HG02798 (cell line): ENCODE data around the gene LAMC1.

Source experiments
- ATAC-seq: cut with Tn5 transposase; IDR thresholded peaks from one replicate; pipeline ENCODE4 v1.9.1; 2021; ENCODE audit warnings: mild to moderate bottlenecking; ENCODE audit not compliant: unreplicated experiment, poor library complexity

The LAMC1 gene

DNA sequence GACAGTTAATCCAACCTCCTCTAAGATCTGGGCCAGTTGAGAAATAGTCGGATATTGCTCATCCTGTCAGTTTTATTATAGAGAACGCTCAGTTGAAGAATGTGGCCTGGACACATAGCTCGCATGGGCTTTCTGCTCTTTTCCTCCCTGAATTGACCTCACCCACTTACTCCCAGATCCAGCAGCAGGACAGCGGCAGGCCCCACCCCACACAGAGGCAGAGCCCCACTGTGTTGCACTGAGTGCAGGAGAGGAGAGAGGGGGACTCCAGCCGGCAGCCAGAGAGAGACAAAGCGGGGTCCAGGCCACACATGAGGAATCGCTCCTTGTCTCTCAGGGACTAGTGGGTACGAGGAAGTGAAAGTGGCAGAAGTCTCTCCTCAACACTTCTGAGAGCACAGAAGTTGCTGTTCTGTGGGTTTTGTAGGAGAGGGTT lies 78.6 kb downstream of the LAMC1 start:
- ATAC-seq: no peak

DNA sequence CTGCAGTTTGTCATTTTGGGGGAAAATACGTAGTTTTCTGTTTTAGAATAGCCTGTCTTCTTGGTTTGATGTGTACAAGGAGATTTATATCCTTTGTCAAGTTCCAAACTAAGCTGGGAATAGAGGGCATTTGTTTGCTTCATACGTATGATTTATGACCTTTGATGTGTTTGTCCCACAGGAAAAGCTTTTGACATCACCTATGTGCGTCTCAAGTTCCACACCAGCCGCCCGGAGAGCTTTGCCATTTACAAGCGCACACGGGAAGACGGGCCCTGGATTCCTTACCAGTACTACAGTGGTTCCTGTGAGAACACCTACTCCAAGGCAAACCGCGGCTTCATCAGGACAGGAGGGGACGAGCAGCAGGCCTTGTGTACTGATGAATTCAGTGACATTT lies 79.9 kb downstream of the LAMC1 start:
- no peak for ATAC-seq

DNA sequence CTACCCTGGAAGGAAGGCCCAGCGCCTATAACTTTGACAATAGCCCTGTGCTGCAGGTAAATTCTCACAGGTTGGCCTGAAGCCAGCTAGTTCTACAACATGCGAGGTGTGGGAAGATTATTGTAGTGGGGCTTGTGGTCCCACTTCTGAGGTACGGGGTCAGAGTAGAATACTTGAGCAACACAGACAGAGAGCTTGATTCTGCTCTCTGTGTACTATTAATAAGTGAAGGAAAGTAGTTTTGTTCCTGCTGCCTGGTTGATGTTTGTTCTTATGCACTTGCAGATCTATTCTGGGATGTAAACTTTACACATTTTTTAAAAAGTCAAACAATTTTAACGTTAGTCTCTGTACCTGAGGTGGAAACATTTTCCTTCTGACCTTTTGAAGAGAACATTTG lies 80.4 kb downstream of the LAMC1 start:
- ATAC-seq: no peak

DNA sequence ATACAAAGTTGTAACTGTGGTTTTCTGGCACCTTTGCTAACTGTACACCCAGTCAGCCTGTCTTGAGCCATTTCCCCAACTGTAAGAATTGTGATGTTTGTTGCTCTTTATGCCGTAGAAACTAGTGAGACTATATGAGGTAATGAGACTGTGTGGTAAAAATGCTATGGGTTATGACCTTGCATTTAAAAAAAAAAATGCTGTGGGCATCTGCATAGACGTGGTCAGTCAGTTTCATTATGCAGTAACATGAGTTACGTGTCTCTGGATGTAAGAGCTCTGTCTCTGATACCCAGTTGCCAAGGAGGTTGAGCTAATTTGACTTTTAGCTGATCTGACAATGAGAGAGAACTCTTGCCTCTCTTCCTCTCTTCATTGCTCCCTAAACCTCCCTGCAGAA lies 82.2 kb downstream of the LAMC1 start:
- no peak for ATAC-seq

DNA sequence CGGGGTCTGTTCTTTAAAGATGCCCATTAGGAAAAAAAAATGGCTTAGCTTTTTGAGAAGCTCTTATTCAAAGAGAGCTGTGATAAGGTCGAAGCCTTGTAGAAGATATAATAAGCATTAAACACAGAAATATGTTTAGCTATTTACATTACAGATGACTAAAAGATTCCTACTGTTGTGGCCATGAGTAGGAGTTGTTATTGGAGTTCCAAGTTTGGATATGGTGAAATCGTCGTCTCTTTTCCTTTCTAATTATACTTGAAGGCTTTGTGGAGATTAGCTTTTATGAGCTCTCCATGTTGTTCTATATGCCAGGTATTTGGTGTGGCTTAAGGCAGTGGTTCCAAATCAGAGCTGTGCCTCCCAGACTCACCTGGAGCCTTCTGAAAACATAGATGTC lies 82.9 kb downstream of the LAMC1 start:
- ATAC-seq: no peak

DNA sequence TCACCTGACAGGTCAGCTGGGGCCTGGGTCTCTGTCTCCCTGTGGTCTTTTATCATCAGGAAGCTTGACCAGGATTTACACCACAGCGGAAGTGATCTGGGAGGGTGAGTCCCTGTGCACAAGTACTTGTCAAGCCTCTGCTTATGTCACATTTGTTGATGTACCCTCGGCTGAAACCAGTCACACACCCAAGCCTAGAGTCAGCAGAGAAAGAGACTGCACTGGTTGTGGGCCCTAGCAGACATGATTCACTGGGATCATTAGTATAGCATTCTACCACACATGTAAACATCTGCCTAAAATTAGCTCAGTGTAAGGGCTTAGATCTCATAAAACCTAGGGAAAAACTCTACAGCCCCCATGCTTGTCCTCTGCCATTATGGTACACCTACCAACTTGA lies 83.5 kb downstream of the LAMC1 start:
- no peak for ATAC-seq

DNA sequence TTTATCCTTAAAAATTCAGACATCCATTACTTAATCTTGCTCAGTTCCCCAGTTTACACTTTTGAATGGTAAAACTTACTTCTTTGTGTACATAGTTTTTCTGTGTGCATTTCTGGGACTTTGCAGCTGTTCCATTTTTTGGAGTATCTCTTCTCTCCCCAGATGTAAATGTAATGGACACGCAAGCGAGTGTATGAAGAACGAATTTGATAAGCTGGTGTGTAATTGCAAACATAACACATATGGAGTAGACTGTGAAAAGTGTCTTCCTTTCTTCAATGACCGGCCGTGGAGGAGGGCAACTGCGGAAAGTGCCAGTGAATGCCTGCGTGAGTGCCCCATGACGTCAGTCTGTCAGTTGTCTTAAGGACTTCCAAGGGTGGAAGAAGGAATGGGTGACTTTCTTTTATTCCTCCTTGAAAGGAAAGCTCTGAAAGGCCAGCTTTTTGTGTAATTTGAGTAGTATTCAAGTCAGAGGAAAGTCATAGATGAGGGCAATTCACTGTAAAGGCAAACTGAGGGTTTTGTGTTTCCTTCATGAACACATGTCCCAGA lies 87.2 kb downstream of the LAMC1 start:
- no peak for ATAC-seq

DNA sequence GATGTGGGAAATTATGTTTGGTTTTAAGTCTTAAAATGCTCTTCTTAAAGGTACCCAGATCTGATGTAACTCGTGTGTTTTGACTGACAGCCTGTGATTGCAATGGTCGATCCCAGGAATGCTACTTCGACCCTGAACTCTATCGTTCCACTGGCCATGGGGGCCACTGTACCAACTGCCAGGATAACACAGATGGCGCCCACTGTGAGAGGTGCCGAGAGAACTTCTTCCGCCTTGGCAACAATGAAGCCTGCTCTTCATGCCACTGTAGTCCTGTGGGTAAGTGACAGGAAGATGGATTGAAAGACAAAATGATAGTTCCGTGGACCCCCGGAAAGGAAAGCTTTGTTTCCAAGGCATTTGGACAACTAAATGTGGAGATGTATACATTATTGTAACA lies 91.2 kb downstream of the LAMC1 start:
- no peak for ATAC-seq

DNA sequence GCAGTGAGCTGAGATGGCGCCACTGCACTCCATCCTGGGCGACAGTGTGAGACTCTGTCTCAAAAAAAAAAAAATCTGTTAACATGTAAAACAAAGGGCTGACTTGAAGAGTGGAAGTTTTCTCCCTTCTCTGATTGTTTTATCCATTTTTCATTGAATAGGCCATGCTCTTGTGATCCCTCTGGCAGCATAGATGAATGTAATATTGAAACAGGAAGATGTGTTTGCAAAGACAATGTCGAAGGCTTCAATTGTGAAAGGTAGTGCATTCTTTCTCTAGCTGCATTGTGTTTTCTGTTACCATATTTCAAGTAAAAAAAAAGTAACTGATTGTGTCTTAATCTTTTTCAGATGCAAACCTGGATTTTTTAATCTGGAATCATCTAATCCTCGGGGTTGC lies 93.2 kb downstream of the LAMC1 start:
- no peak for ATAC-seq

DNA sequence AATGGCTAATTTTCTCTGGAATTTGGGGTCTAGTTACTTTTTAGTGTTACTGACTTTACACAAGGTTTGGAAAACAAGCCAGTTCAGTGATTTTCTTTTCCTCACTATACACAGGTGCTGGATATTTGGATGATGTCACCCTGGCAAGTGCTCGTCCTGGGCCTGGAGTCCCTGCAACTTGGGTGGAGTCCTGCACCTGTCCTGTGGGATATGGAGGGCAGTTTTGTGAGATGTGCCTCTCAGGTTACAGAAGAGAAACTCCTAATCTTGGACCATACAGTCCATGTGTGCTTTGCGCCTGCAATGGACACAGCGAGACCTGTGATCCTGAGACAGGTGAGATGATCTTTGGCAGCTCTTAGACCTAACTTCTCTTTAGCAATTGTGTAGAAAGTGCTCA lies 98.4 kb downstream of the LAMC1 start:
- ATAC-seq: no peak

DNA sequence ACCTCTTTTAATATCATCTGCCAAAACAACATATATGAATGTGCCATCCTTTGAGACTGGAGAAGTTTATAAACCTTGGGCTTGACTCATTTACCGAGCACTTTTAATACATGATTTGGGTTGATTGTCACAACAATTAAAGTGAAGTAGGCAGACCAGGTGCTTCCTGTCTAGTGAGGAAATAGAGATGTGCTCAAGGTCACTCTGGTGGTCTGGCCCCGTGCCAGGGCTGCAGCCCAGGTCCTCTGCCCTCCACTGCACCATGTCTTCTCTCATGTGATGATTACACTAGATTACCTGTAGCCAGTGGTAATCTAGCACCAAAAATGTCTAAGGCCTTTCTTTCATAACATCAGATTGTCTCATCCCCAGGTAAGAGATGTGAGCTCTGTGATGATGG lies 101.0 kb downstream of the LAMC1 start:
- ATAC-seq: no peak

DNA sequence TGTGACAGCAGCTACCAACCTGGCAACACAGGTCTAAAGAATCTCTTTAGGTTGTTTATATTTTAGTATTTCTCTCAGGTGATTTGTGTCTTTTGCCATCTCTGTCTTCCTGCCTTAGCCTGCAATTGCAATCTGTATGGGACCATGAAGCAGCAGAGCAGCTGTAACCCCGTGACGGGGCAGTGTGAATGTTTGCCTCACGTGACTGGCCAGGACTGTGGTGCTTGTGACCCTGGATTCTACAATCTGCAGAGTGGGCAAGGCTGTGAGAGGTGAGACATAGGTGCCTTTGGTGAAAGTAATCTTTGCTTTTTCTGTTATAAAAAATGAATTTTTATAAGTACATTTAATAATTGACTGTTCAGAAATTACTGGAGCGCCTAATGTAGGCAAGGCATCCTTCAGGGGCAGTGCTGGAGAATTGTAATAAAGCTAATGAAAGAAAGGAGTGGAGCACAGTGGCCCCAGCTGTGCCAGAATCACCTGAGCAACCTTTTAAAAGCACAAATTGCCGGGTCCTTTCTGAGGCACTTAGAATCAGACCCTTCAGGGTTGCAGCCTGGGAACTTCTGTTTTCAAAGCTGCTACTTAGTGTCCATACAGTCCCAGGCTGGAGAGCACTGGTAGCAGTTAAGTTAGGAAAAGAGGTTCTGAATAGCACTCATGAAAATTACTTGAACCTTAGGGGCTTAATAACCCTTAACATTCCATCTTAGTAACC lies 102.2 kb downstream of the LAMC1 start:
- no peak for ATAC-seq

DNA sequence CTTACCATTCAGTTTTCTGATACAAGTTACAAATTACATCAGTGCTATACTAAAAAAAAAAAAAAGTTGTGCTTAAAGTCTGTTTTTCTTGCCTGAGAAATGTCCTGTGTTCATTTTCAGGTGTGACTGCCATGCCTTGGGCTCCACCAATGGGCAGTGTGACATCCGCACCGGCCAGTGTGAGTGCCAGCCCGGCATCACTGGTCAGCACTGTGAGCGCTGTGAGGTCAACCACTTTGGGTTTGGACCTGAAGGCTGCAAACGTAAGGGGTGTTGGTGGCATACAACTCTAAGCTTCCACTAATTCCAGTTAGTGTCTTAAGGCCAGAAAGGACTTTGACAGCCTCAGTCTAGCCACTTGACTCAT lies 102.8 kb downstream of the LAMC1 start:
- no peak for ATAC-seq

DNA sequence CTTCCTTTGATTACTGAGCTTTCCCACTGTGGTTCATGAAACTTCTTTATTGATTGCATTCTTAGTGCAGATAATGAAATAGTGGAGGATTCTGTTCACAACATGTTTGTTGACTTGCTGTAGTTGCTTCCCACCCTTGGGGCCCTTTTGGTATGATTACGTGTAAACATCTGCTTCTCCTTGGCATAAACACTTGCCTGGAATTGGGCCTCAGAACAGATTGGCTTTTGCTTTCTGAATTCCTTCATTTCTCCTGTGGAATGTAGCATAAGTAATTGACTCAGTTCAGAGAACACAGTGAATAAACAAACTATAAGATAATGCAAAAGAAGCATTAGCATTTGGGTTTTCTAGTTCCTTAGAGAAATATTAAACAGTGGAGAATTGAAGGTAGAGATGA lies 103.3 kb downstream of the LAMC1 start:
- no peak for ATAC-seq

DNA sequence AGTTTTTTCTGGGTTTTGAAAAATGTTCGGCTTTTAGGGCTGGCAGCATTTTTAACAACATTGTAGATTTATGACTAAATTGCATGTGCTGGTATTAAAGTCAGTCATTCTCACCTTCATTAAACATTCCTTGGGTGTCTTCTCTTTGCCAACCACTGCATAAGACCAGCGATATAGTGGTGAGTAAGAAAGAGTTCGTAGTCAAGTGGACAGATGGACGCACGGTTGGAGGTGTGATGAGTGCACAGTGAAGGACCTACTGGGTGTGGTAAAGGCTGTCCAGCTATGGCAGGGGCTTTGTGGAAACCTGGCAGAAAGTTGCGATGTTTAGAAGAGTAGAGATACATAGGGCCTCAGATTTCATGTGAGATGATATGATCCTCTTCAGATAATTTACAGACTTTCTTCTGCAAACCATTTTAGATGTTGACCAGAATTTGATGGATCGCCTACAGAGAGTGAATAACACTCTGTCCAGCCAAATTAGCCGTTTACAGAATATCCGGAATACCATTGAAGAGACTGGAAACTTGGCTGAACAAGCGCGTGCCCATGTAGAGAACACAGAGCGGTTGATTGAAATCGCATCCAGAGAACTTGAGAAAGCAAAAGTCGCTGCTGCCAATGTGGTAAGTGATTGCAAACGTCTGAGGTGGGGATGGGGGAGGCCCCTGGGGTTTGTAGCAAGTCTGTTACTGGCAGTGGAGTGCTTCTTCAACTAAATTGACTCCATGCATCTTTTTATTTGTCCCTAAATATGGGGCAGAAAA lies 106.9 kb downstream of the LAMC1 start:
- no peak for ATAC-seq

DNA sequence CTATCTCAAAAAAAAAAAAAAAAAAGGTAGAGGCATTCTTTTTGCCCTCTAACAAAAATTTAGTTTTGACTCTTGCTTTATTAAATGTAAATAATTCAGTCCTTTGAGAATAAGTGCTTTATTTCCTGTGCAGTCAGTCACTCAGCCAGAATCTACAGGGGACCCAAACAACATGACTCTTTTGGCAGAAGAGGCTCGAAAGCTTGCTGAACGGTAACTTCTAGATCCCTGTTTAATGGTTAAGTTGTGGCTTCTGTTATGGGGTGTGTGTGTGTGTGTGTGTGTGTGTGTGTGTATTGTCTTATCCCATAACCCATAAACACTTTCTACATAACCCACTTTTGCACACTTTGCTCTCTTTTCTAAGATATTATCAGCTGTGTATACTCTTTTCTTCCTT lies 107.9 kb downstream of the LAMC1 start:
- ATAC-seq: no peak

DNA sequence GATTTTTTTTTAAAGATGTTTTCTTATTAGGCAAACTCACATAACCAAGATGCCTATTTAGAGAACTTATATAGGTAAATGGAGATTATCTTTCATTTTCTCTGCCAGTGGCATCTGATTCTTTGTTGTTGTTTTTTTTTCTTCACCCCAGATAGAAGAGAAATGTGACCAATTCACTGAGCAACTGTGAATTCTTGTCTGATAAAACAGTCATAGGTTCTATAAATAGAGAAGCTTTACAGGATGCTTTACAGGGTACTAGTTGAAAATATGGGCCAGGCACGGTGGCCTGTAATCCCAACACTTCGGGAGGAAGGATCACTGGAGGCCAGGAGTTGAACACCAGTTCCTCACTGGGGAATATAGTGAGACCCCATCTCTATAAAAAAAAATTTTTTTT lies 112.1 kb downstream of the LAMC1 start:
- ATAC-seq: no peak

DNA sequence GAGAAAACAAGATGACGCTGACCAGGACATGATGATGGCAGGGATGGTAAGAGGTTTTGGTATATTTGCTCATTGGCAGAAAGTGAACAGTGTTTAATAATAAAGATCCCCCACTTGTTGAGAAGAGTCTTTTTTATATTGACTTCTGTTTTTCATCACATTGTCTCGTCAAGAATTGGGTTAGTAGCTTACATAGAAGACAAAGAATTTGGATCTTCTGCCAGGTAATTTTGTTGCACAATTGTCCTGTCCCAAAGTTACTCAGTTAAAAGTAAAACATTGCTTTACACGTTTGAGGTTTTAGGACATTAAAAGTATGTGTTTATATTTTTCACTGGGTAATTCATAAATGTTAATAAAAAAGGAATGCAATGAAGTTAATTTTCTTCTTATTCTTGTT lies 114.6 kb downstream of the LAMC1 start:
- ATAC-seq: no peak

DNA sequence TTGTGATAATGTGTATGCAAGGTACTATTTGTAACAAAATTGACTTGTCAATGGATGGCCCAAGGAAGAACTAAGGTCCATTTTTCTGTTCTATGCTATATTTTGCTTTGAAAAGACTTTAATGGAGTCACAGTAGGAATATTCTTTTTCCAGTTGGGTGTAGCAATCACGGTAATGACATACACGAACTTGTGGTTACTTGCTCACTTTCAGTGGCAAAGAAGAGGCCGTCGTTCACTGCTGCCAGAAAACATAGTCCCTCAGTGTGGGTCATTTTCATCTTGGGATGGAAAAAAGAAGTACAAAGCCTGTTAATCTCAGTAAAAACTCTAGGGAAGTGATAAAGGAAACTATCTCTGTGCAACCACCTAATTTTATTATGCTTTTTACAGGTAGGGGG lies 115.1 kb downstream of the LAMC1 start:
- ATAC-seq: no peak

DNA sequence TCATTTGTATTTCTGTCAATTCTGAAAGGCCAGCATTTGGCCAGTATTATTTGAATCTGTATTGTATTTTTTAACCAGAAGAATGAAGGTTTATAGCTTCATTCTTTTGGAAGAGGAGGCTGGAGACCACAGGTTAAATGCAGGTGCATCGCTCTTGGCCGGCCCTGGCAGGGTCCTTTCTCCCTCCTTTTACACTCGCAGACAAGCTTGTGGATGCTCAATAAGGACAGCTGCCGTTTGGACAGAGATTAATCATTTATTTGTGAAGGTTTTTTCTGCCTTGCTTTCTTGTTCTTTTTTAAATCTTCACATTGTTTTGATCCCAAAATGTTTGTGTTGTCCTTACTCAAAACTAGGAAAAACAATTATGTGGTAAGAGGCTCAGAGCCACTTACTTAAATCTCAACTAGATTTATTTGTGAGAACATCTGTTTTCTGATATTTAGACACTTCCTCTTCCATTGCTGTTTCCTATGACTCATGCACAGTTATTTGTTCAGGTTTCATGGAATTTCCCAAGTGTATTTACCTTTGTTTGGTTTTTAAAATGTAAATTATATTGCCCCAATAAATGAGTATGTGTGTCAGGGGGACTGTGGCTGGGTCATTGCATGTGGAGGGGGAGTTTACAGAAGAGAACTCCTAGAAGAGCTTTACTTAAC lies 116.2 kb downstream of the LAMC1 start:
- ATAC-seq: no peak

DNA sequence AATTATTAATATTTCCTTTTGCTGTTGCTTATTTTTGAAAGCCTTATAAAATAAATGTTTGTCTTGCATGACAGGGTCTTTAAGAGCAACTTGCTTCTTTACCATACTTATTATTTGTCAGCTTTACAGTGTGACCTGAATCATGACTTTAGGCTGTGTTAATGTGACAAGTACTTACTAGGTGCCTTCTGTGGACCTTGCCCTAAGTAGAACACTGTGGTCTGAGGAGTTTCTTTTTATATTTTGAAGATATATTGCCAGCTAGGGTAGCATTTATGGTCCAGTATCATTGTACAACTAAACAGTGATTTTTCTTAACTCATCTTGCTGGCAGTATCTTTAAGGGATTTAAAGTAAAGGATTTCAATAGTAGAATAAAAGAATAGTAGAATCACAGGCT lies 117.4 kb downstream of the LAMC1 start:
- no peak for ATAC-seq
